Left renal cortex interstitium (tissue), 4 donors: ENCODE measurements around the gene IL6ST. TPM values are rescaled to one million over a fixed set of nuclear protein-coding genes. Genes with fewer than 3 reads are reported as not detected.

ENCODE experiments used
- DNase-seq, 4 donors: peaks; one replicate each; pipeline ENCODE4 v3.0.0-alpha.2; 2013; ENCODE audit warnings: low read depth in 4 of 4, low spot score in 2 of 4, missing footprints in 1 of 4
- polyA plus RNA-seq, 4 donors: library from polyadenylated mRNA; unstranded; fragments of 120-200 nt; gene quantifications; one replicate each; pipeline ENCODE4 v1.2.1, GENCODE V29; 2013; ENCODE audit not compliant: insufficient read length in 4 of 4

The IL6ST gene
- polyA plus RNA-seq, 4 donors = 104 to 148 (median 122) TPM

GRCh38 chr5:55923865-55924500, 70.8 kb downstream of the IL6ST start:
- DNase-seq = no peak

- no peak for DNase-seq
Observed at GRCh38 chr5:55923177-55923771, 71.5 kb downstream of the IL6ST start.

GRCh38 chr5:55921617-55922016, 73.1 kb downstream of the IL6ST start:
- no peak for DNase-seq

DNA sequence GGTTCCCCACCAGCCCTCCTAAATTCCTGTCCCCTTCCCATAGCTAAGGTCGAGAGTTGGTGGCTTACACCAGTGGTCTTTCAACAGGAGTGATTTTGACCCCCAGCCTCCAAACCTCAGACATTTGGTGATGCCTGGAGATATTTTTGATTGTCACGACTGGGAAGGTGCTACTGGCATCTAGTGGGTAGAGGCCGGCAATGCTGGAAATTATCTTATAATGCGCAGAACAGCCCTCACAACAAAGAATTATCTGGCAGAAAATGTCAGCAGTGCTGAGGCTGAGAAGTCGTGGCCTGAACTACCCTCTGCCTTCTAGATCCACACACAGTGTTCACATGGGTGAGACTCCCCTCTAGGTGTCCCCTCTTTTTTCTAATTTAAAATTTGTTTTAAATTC, 74.0 kb downstream of the IL6ST start:
- no peak for DNase-seq

DNA sequence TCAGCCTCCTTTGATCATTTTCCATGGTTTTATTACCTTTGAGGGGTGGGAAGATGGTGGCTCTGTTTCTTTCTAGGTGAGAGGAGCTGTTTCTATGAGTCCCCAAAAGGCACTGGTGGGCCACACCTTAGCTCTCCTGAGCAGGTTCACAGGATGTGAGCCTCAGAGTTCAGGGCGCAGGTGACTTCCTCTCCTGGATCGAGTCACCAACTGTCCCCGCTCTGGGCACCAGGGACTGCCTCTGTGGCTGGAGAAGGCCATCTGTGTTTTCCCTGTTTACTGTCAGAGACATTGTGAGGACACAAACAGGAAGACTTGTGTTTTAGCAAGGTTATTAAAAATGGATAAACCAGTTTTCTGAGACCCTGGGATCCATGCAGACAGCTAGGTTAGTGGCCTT, 75.1 kb downstream of the IL6ST start:
- no peak for DNase-seq

DNA sequence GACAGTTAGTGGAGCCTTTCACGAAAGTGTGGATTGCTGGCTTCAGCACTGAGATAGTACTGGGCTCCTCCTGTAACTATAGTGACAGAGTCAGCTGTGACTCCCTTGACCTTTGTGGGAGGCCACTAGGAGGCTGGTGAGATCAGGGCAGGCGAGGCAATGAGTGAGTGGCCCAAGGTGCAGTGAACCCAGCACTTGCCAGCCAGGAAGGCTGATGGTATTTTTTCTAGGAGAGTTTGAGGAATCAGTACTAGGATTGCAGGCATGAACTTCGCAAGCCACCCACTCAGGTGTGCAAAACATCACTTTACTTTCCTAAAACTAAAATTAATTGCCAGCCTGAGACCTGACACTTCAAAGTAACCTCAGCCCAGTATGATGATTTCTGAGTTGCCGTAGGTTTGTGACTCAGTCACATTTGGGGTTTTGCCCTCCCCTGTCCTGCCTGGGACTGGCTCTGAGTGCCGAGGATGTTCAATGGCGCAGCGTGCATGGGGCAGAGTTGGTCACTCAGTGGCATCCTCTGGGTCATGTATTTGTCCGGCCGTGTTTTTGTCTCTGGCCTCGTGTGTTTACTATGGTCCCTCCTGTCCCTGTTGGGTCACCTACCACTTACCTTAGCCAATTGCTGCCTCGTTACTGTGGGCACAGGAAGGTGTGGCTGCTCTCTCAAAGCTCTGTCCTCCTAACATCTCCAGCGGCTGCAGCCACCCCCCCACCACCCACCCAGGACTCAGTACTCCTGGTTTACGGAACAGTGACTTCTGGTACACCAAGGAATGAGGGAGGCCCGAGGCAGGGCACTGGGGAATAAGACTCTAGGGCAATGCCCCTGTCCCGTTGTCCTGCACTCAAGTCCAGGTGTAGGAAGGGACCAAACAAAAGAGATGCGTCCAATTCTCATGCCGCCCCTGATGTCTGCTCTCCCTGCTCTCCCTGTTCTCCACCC, 76.4 kb downstream of the IL6ST start:
- no peak for DNase-seq

DNA sequence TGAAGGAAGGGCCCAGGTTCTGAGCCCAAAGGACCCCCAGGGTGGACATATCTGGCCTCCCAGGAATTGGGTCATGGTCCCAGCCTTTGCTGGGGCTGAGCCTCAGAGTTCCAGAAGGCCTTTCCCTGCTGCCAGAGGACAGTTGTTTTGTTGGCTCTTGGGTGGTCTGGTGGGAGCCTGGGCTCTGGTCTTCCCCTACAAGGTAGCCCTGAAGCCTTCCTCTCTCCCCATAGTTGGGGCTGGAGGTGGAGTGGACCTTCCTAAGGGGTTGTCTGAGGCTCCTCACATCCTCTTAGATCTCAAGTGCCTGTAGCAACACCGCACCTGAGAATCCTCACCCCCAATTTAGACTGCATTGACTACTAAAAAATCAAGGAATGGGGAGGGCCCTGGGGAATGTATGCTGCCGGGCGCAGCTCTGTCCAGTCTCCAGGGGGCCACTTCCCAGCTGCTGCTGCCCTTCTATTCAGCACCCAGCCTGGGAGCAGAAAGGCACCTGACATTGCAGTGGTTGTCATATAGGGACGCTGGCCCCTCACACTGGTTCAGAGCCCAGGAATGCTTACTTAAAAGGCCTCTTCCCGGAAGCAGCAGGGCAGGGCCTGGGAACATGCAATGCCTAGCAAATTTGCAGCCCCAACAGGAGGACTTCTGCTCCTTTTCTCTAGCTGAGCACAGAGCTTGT, 77.2 kb downstream of the IL6ST start:
- no peak for DNase-seq

- DNase-seq = no peak
Observed at GRCh38 chr5:55916986-55917385, 77.8 kb downstream of the IL6ST start.

DNA sequence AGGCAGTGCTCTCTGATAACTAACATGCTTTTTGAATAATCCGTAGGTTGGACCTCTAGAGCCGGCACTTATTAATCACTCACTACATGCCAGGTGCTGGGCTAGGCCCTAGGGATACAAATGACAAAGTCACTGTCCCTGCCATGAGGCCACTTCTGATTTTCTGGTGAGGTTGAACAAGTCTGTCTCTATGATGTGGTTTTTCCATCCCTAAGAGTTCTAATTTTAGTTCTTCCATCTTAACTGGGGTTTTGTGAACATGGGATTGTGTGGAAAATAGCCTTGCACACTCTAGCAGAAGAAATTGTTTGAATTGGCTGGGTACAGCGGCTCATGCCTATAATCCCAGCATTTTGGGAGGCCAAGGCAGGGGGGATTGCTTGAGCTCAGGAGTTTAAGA, 79.0 kb downstream of the IL6ST start:
- DNase-seq = no peak

DNA sequence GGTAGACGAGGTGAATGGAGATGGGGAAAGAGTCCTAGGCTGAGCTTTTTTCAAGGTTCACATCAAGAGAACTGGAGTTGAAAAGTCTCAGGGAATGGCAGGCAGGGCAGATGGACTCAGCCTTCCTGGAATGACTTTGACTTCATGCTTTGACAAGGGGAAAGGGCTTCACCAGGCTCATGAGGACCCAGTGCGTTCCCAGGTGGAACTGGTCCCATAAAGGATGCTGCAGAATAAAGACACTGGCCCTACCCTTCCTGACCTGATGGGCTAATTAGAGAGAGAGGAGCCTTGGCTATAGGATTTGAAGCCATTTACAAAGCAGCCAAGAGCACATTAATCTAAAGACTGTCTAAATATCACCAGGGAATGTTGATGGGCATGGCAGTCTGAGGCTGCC, 79.8 kb downstream of the IL6ST start:
- DNase-seq = no peak

- no peak for DNase-seq
Observed at GRCh38 chr5:55913466-55914413, 81.0 kb downstream of the IL6ST start.

DNA sequence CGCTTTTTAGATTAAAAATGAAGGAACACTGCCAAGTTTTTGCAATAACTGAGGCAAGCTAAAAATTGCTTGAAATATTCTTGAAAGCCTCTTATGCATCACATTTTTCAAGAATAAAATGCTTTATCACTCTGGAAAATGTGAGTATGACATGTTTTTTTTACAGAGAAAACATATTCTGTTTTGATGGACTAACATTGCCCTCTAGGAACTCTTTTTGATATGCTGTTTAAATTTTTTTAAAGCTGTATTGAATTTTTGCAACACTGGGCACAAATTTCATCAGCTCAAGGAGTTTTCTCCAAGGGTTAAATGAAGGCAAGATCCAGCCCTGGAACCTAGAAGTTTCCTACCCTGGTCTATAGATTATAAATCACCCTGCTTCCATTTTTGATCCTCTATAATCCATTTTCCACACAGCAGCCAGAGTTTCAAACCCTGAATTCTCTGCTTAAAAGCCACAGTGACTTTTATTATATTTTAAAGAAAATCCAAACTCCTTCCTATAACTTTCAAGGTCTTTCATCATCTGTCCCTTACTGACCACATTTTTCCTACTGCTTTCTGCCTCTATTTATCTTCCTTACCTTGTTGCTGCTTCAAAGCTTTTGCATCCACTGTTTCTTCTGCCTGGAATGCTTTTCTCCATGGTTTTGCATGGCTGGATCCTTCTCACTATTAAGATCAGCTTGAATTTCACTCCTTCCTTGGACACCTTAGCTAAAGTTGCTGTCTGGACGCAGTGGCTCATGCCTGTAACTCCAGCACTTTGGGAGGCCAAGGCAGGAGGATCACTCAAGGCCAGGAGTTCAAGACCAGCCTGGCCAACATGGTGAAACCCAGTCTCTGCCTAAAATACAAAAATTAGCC, 82.7 kb downstream of the IL6ST start:
- no peak for DNase-seq

GRCh38 chr5:55908804-55909203, 86.0 kb downstream of the IL6ST start:
- no peak for DNase-seq

DNA sequence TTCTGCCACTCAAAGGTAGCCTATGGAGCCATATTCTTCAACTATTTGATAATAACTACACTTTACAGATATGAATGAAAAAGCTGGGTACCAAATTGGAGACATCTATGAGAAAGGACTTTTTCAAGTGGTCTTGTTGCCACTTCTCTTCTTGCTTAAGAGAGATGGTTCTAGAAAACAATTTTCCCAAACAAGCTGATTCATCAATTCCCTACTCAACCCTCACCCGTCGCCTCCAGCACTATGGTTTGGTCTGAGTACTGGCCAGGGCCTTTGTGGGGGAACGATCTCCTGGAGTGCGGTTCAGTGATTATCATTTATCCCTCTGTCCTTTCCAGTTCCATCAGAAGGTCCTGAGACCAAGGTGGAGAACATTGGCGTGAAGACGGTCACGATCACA, 86.8 kb downstream of the IL6ST start:
- DNase-seq = no peak

- no peak for DNase-seq
Observed at GRCh38 chr5:55905251-55905650, 89.5 kb downstream of the IL6ST start.

GRCh38 chr5:55904152-55904551, 90.6 kb downstream of the IL6ST start:
- DNase-seq = no peak

GRCh38 chr5:55903121-55903701, 91.6 kb downstream of the IL6ST start:
- no peak for DNase-seq

DNA sequence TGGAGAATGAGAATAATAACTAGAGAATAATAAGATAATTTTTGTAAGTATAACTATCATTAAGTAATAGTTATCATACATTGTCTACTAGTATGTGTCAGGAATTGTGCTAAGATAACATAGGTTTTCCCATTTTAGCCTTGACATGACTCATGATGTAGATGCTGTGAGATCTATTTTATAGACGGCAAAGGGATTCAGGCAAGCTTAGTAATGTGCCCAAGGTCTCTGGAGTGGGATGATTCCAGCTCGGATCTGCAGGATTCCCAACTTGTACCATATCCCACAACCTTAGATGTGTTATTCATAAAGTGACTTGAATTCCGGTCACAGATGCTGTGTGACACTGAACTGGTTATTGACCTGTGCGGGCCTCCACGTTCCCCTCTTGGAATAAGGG, 92.1 kb downstream of the IL6ST start:
- DNase-seq = no peak

- DNase-seq = no peak
Observed at GRCh38 chr5:55900776-55901175, 94.0 kb downstream of the IL6ST start.
